HepG2 (cell line): ENCODE results near the gene SNRNP35. TPM values are rescaled to one million over a fixed set of nuclear protein-coding genes. Genes with fewer than 3 reads are reported as not detected.
A peak's percentile ranks its signal among the peaks of the same experiment; 100 is the strongest.

Experiments used
- ATAC-seq: fragments of 200-7000 bp; cut with Tn5 transposase; 3 replicates; pipeline ENCODE4 v1.9.1; 2020; ENCODE audit warnings: mild to moderate bottlenecking, moderate library complexity
- BruUV-seq: library from RNA; stranded (reverse); fragments of 400-500 nt; replicated peaks from 2 replicates; lab custom pipeline; 2021; lab: Mats Ljungman, UMichigan
- CTCF ChIA-PET: fragments of 300-600 bp; formaldehyde crosslinking; extraction: SDS; loops from one replicate; lab custom pipeline; 2021; ENCODE audit warnings: low total read pairs, inconsistent platforms, low intra/inter-chr PET ratio; lab: Yijun Ruan, JAX
- POLR2A ChIA-PET: fragments of 350-600 bp; sonication (Branson Sonifier 250); formaldehyde crosslinking; loops from one replicate; lab custom pipeline; 2020; ENCODE audit warnings: antibody characterized with exemption, inconsistent platforms; lab: Yijun Ruan, JAX
- DNase-seq: peaks from one replicate; pipeline ENCODE4 v3.0.0-alpha.2; 2015; ENCODE audit warnings: low spot score
- FAIRE-seq: peaks from 3 replicates; lab custom pipeline; 2011; peaks lifted over from hg19 to GRCh38; lab: Jason Lieb, UNC
- H2AFZ ChIP-seq: one replicate; pipeline ENCODE4 v1.6.1; 2011; ENCODE audit warnings: low read length, inconsistent platforms
- H3K27ac ChIP-seq: fragments of 300-600 bp; 3 replicates; pipeline ENCODE4 v1.8.0; 2011; ENCODE audit warnings: mixed run types, mild to moderate bottlenecking, mixed read lengths, low read length, inconsistent platforms; ENCODE audit not compliant: insufficient read depth; ENCODE audit errors: extremely low read length
- H3K27me3 ChIP-seq, 2 experiments: fragments of 200-600 bp in 1 of 2; 2 replicates in 1 of 2; 3 replicates in 1 of 2; pipeline versions ENCODE4 v1.6.0 to v1.8.0; 2011; ENCODE audit warnings: low read length in 2 of 2, mild to moderate bottlenecking in 2 of 2, moderate library complexity in 2 of 2, inconsistent platforms in 1 of 2; ENCODE audit not compliant: insufficient read depth in 2 of 2, control insufficient read depth in 1 of 2
- H3K36me3 ChIP-seq, 2 experiments: fragments of 200-600 bp in 1 of 2; replicated peaks in 1 of 2; 2 replicates in 1 of 2; 3 replicates in 1 of 2; pipeline versions ENCODE4 v1.5.1 to v1.8.0; 2011; ENCODE audit warnings: low read length in 2 of 2, inconsistent platforms in 1 of 2; ENCODE audit not compliant: insufficient read depth in 2 of 2, control insufficient read depth in 1 of 2
- H3K4me1 ChIP-seq: 2 replicates; pipeline ENCODE4 v1.5.1; 2012; ENCODE audit warnings: low read length, inconsistent platforms; ENCODE audit not compliant: insufficient read depth
- H3K4me2 ChIP-seq: 2 replicates; pipeline ENCODE4 v1.6.0; 2011; ENCODE audit warnings: low read depth, low read length, inconsistent platforms
- H3K4me3 ChIP-seq, 3 experiments: fragments of 200-600 bp in 1 of 3; sonication (generic), shearing (Covaris generic) in 1 of 3; replicated peaks in 1 of 3; 2 replicates each; pipeline ENCODE4 v1.5.1; 2011 to 2016; ENCODE audit warnings: low read length in 3 of 3, inconsistent platforms in 2 of 3, low read depth in 2 of 3, mild to moderate bottlenecking in 2 of 3, control low read depth in 1 of 3, mixed read lengths in 1 of 3; ENCODE audit not compliant: insufficient read depth in 1 of 3
- H3K79me2 ChIP-seq: one replicate; pipeline ENCODE4 v1.6.1; 2011; ENCODE audit warnings: low read length, inconsistent platforms; ENCODE audit not compliant: insufficient read depth
- H3K9ac ChIP-seq: 2 replicates; pipeline ENCODE4 v1.6.0; 2011; ENCODE audit warnings: mild to moderate bottlenecking, low read depth, low read length, inconsistent platforms; ENCODE audit not compliant: insufficient read depth
- H3K9me3 ChIP-seq: 2 replicates; pipeline ENCODE4 v1.5.1; 2012; ENCODE audit warnings: mild to moderate bottlenecking, low read length
- H4K20me1 ChIP-seq: 2 replicates; pipeline ENCODE4 v1.6.0; 2011; ENCODE audit warnings: inconsistent platforms, mild to moderate bottlenecking, low read length, moderate library complexity; ENCODE audit not compliant: insufficient read depth
- CREB1 ChIP-seq, 2 experiments: fragments of 450-650 bp in 1 of 2; IDR thresholded peaks; 2 replicates each; pipeline ENCODE4 v1.6.1; 2016 to 2017; ENCODE audit warnings: control low read depth in 1 of 2, mild to moderate bottlenecking in 1 of 2, missing compliant biosample characterization in 1 of 2, missing genetic modification characterization in 1 of 2
- GATA4 ChIP-seq: sonication (generic); IDR thresholded peaks from 2 replicates; pipeline ENCODE4 v1.6.1; 2016; ENCODE audit warnings: antibody characterized with exemption, low read depth, borderline replicate concordance
- IKZF4 ChIP-seq: sonication (generic); formaldehyde crosslinking; IDR thresholded peaks from 2 replicates; pipeline ENCODE4 v1.5.1; 2020; ENCODE audit warnings: borderline replicate concordance, mild to moderate bottlenecking, low read depth, missing genetic modification reagents; ENCODE audit errors: not compliant biosample characterization
- LCORL ChIP-seq, 2 experiments: fragments of 450-650 bp in 1 of 2; sonication (generic) in 1 of 2; formaldehyde crosslinking in 1 of 2; IDR thresholded peaks; 2 replicates each; pipeline versions ENCODE4 v1.5.0 to v1.6.1; 2017 to 2020; ENCODE audit warnings: antibody characterized with exemption in 1 of 2, missing genetic modification reagents in 1 of 2
- MIXL1 ChIP-seq: IDR thresholded peaks from 2 replicates; pipeline ENCODE4 v1.6.1; 2016
- POGZ ChIP-seq: sonication (generic); formaldehyde crosslinking; IDR thresholded peaks from 2 replicates; pipeline ENCODE4 v1.4.0; 2020; ENCODE audit warnings: mild to moderate bottlenecking, missing genetic modification reagents
- ZFP62 ChIP-seq: sonication (generic); formaldehyde crosslinking; IDR thresholded peaks from 2 replicates; pipeline ENCODE4 v1.4.0; 2020; ENCODE audit warnings: missing genetic modification reagents
- ZNF562 ChIP-seq: sonication (generic); formaldehyde crosslinking; IDR thresholded peaks from 2 replicates; pipeline ENCODE4 v1.8.0; 2022; ENCODE audit warnings: missing genetic modification reagents, borderline replicate concordance
- ZNF720 ChIP-seq: sonication (generic); formaldehyde crosslinking; IDR thresholded peaks from 2 replicates; pipeline ENCODE4 v1.4.0; 2020; ENCODE audit warnings: missing genetic modification reagents
- WGBS: methylation state at CpG from one replicate; pipeline ENCODE4 v1.1.6; 2017; ENCODE audit warnings: low lambda C conversion rate; 5-methylcytosine and 5-hydroxymethylcytosine counted together
- in situ Hi-C: cut with HindIII; loops from 2 replicates; pipeline ENCODE4 v1.10.0; 2017; ENCODE audit warnings: low pct_unique_long_range_greater_than_20kb; ENCODE audit not compliant: extremely low pct_ligation_motif_present
- intact Hi-C: fragments of 100-400 bp; cut with micrococcal nuclease; formaldehyde crosslinking; loops from one replicate; pipeline ENCODE4 v1.10.0; 2022; ENCODE audit not compliant: unreplicated experiment
- polyA plus RNA-seq, 8 experiments: library from polyadenylated mRNA; depleted of rRNA in 3 of 8; stranded (reverse) in 7 of 8; unstranded in 1 of 8; fragments of >200 nt; fragmentation: Illumina TruSeq in 4 of 8; extraction: Trizol in 4 of 8; gene quantifications; 2 replicates each; pipeline versions ENCODE4 v1.2.1 to v1.2.3, GENCODE V29; 2011 to 2016; ENCODE audit warnings: low read depth in 4 of 8, missing spikeins in 1 of 8, mixed read lengths in 1 of 8; ENCODE audit not compliant: insufficient read depth in 1 of 8
- total RNA-seq, 5 experiments: library from RNA; depleted of rRNA; stranded (reverse); fragments of >200 nt; fragmentation: Illumina TruSeq; extraction: Trizol; gene quantifications; 2 replicates each; pipeline ENCODE4 v1.2.3, GENCODE V29; 2016; ENCODE audit warnings: low read depth in 1 of 5
- TF ChIP-seq, protein P1 (sequence below), 2 experiments: sonication (generic) in 1 of 2; formaldehyde crosslinking in 1 of 2; IDR thresholded peaks; 2 replicates each; pipeline versions ENCODE4 v1.5.1 to v1.6.1; 2011 to 2020; ENCODE audit warnings: borderline replicate concordance in 1 of 2, low read depth in 1 of 2, low read length in 1 of 2, mild to moderate bottlenecking in 1 of 2, missing genetic modification reagents in 1 of 2, moderate library complexity in 1 of 2
- TF ChIP-seq, protein P2 (sequence below): sonication (generic); formaldehyde crosslinking; IDR thresholded peaks from 2 replicates; pipeline ENCODE4 v1.9.0; 2022; ENCODE audit warnings: missing genetic modification reagents, mild to moderate bottlenecking, borderline replicate concordance
- TF ChIP-seq, protein P3 (sequence below): sonication (generic); formaldehyde crosslinking; IDR thresholded peaks from 2 replicates; pipeline ENCODE4 v1.8.1; 2023; ENCODE audit warnings: missing genetic modification reagents, mild to moderate bottlenecking, borderline replicate concordance
- TF ChIP-seq, protein P4 (sequence below), 2 experiments: fragments of 450-650 bp in 1 of 2; sonication (generic) in 1 of 2; formaldehyde crosslinking; IDR thresholded peaks; 2 replicates each; pipeline versions ENCODE4 v1.5.0 to v1.8.0; 2020 to 2022; ENCODE audit warnings: mild to moderate bottlenecking in 1 of 2, missing genetic modification reagents in 1 of 2

The SNRNP35 gene
- total and polyA plus RNA-seq, 2 of the 13 experiments (the other 11 are each of a cell fraction or from before 2014, with no cell fraction given), result 11.3 to 22.6 TPM

DNA sequence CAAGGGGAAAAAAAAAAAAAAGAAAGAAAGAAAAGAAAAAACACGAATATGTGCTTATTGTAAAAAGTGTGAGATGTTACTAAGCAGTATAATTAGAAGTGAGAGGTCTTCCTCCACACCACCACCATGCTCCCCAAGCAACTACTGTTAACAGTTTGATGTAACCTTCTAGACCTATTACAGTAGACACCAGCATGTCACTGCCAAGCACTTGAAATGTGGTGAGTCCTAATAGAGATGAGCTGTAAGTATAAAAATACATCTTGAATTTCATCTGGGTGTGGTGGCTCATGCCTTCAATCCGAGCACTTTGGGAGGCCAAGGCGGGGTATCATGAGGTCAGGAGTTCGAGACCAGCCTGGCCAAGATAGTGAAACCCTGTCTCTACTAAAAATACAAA is 8.1 kb upstream of the SNRNP35 start:
- ATAC-seq (no peak), FAIRE-seq (no peak), DNase-seq (no peak)
- BruUV-seq, result no TSS peak
- H3K27ac ChIP-seq, result peak overlapping the region; percentile 76
- no peaks in the 10 kb centered on the region for H4K20me1 ChIP-seq
- 89% methylated on average over 4 of the region's 4 CpGs for WGBS
- H3K9ac ChIP-seq, result no peak overlapping the region
- ChIA-PET CTCF (no interaction called here), POLR2A (interaction anchor here (0.7 kb wide), 1 partner anchor 262 kb away, joined by 3 read pairs; no protein-coding TSS in a partner anchor)
- H3K4me1 ChIP-seq, result peaks cover 66% of the 10 kb centered on the region
- no peak overlapping the region for H3K4me3 ChIP-seq
- no peaks in the 10 kb centered on the region for H3K27me3 ChIP-seq
- no peak for TF ChIP-seq GATA4
- no peak for TF ChIP-seq LCORL (IDR thresholded peaks at IDR 0.05)
- TF ChIP-seq LCORL (CRISPR knock-in tag; IDR thresholded peaks at IDR 0.05), result no peak
- no peak for TF ChIP-seq ZNF720 (CRISPR knock-in tag)
- no peak for TF ChIP-seq POGZ
- TF ChIP-seq MIXL1 (CRISPR knock-in tag), result no peak
- no peak for TF ChIP-seq CREB1 (IDR thresholded peaks at IDR 0.05)
- 0 out of 2 replicates have a peak, but pooled peaks have one; percentile 4 for TF ChIP-seq CREB1 (CRISPR knock-in tag; IDR thresholded peaks at IDR 0.05)
- TF ChIP-seq, protein P1, sequence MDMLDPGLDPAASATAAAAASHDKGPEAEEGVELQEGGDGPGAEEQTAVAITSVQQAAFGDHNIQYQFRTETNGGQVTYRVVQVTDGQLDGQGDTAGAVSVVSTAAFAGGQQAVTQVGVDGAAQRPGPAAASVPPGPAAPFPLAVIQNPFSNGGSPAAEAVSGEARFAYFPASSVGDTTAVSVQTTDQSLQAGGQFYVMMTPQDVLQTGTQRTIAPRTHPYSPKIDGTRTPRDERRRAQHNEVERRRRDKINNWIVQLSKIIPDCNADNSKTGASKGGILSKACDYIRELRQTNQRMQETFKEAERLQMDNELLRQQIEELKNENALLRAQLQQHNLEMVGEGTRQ (IDR thresholded peaks at IDR 0.05; ENCODE audit: low read depth, low read length), result no peak
- TF ChIP-seq, protein P1 (CRISPR knock-in tag; IDR thresholded peaks at IDR 0.05; ENCODE audit: borderline replicate concordance), result no peak
- TF ChIP-seq, protein P2, sequence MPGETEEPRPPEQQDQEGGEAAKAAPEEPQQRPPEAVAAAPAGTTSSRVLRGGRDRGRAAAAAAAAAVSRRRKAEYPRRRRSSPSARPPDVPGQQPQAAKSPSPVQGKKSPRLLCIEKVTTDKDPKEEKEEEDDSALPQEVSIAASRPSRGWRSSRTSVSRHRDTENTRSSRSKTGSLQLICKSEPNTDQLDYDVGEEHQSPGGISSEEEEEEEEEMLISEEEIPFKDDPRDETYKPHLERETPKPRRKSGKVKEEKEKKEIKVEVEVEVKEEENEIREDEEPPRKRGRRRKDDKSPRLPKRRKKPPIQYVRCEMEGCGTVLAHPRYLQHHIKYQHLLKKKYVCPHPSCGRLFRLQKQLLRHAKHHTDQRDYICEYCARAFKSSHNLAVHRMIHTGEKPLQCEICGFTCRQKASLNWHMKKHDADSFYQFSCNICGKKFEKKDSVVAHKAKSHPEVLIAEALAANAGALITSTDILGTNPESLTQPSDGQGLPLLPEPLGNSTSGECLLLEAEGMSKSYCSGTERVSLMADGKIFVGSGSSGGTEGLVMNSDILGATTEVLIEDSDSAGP (CRISPR knock-in tag), result no peak
- TF ChIP-seq, protein P3, sequence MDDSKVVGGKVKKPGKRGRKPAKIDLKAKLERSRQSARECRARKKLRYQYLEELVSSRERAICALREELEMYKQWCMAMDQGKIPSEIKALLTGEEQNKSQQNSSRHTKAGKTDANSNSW (CRISPR knock-in tag), result no peak
- no peak for TF ChIP-seq IKZF4 (CRISPR knock-in tag)
- no peak for TF ChIP-seq ZNF562 (CRISPR knock-in tag)
- TF ChIP-seq ZFP62, result no peak
- TF ChIP-seq, protein P4, sequence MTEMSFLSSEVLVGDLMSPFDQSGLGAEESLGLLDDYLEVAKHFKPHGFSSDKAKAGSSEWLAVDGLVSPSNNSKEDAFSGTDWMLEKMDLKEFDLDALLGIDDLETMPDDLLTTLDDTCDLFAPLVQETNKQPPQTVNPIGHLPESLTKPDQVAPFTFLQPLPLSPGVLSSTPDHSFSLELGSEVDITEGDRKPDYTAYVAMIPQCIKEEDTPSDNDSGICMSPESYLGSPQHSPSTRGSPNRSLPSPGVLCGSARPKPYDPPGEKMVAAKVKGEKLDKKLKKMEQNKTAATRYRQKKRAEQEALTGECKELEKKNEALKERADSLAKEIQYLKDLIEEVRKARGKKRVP (CRISPR knock-in tag; IDR thresholded peaks at IDR 0.05), result 0 out of 4 replicates have a peak, but pooled peaks of 1 of the 2 experiments have one; percentile 44
- intact Hi-C loops, result no loop called here
- no peak overlapping the region for H2AFZ ChIP-seq
- no peaks in the 10 kb centered on the region for H3K36me3 ChIP-seq
- no peaks in the 10 kb centered on the region for H3K79me2 ChIP-seq
- no peak overlapping the region; the same call in 1 of the 2 replicates for H3K4me2 ChIP-seq
- in situ Hi-C loops, result no loop called here
- no peaks in the 10 kb centered on the region for H3K9me3 ChIP-seq
